GM08714 (cell line): ENCODE results near the gene CCDC170.

ENCODE experiments used
- H3K4me3 ChIP-seq: fragments of 200-500 bp; sonication (Bioruptor generic); 2 replicates; pipeline ENCODE4 v1.5.1; 2014; ENCODE audit warnings: mild to moderate bottlenecking, low read length, inconsistent platforms
- ZNF274 ChIP-seq: IDR thresholded peaks from 2 replicates; pipeline ENCODE4 v1.6.1; 2012; ENCODE audit warnings: mild to moderate bottlenecking, low read depth, low read length

Gene CCDC170

DNA sequence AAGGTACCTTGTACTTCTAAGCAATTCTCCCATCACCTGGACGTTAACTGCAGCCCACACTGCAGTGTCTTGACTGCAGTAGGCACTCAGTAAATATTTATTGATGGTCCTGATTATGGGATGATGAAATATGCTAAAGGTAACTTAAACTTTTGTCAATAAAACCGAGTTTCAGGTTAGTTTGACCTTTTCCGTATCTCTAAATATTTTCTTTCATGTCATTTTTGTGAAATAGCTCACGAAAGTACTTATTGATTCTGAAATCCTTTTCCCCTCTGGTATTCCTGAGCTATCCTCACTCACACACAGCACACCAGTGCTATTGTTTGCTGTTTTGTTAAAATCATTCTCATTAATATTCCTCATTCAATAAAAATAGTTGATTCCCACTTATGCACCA lies 164.3 kb downstream of the CCDC170 start:
- no peak overlapping the region for H3K4me3 ChIP-seq

DNA sequence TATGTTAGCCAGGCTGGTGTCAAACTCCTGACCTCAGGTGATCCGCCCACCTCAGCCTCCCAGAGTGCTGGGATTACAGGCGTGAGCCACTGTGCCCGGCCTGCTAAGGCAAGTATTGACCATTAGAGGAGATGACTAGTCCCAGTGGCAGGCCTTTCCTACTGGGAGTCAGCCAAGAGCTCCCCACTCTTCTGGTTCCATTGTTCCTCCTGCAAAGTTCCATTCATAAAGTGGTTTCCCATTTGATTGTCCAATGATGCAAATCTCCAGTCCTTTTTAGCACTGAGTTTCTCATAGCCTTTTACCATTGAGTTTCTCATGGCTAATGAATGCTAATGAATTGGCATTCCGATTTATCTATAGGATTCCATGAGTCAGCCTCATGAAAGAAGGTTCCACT lies 165.4 kb downstream of the CCDC170 start:
- no peak for TF ChIP-seq ZNF274
- no peak overlapping the region for H3K4me3 ChIP-seq

More for the DNA sequence above, 164.3 kb downstream of the CCDC170 start:
- TF ChIP-seq ZNF274 = no peak

DNA sequence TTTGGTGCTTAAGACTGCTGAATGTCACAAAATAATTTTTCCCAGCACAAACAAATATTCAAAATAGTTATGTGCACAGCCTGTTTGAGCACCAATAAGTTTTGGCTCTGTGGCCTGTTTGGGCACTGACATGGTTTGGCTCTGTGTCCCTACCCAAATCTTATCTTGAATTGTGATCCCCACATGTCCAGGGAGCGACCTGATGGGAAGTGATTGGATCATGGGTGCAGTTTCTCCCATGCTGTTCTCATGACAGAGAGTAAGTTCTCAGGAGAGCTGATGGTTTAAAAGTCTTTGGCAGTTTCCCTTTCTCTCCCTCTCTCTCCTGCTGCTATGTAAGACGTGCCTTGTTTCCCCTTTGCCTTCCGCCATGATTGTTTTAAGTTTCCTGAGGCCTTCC lies 167.7 kb downstream of the CCDC170 start:
- TF ChIP-seq ZNF274 = no peak
- H3K4me3 ChIP-seq = no peak overlapping the region

DNA sequence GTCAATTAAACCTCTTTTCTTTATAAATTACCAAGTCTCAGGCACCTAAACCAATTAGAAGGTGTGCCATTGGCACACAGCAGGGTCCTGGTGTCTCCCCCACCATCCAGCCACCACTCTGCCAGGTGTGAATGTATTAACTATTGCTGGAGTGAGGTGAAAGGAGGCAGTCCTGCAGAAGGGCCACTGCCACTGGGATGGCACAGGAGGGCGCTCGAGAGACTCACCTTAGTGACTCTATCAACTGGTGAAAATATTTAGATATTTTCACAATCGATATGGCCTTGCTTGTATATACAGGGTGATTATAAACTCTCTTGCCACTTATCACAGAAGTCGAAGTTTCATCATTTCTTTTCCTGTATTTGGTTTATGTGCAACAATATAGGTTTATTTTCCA lies 168.1 kb downstream of the CCDC170 start:
- no peak for TF ChIP-seq ZNF274

DNA sequence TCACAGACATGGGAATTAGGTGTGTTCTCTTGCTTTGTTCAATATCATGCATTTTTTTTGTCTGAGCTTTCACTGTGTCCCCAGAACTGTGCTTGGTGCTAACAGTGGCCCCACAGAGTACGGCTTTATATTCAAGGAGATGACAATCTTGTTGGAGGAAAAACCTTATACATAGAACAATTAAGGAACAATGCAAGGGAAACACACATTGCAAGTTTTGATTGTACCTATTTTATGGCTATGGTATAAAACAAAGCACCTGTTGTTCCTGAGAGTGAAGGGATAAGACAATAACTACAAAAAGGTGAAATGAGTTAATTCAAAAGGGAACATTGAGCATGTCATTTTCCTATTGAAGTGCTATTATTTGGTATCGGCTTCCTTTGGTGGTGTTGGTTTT lies 169.7 kb downstream of the CCDC170 start:
- no peak for TF ChIP-seq ZNF274
- no peak overlapping the region for H3K4me3 ChIP-seq

More for the DNA sequence above, 168.1 kb downstream of the CCDC170 start:
- no peak overlapping the region for H3K4me3 ChIP-seq

DNA sequence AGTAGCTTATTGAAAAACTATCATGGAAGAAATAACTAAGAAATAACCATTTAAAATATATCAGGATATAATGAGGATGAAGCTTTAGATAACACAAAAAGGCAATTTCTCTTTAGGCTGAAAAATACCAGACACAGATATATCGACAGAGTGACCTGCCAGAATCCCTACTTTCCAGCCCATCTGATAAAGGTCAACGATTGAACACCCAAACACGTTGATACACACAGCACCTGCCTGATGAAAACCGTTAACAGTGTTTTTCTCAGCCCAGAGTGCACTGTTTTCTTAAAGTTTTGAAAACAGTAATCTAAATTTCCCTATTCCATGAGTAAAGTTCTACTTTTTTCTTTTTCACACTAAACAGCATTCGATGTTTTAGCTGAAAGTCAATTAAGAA lies 170.6 kb downstream of the CCDC170 start:
- no peak overlapping the region for H3K4me3 ChIP-seq
- no peak for TF ChIP-seq ZNF274

DNA sequence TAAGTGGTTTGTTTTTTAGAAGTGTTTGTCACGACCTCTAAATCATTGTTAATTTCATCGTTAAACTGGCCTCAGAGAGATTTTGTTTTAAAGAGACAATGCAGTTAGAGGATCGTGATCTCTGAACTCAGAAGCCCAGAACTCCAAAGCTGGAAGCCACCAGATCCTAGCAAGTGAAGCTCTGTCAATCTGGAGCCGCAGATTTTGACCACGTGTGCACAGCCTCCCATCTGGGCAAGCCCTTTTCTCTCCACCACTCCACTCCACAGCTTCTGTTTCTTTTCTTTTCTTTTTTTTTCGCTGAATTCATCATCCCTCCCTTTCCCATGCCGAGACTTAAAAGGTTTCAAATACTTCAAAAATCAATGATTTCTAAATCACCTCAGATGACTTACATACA lies 171.5 kb downstream of the CCDC170 start:
- no peak overlapping the region for H3K4me3 ChIP-seq
- TF ChIP-seq ZNF274 = no peak

DNA sequence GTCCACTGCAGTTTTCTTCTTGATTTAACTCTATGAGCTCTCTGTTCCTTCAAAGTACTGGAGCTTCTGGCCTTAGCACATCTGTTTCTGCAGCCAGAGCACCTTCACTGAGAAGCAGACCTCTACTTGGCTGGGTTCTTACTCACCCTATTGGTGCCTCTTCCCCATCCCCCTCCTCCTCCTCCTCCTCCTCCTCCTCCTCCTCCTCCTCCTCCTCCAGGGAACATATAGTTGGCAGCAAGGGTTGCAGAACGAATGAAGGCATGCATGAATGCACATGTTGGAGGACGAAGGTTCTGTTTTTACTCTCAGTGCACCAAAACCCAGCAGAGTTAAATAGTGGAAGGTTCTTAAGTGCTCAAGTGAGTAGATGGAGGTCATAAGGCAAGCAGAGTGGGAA lies 172.7 kb downstream of the CCDC170 start:
- no peak overlapping the region for H3K4me3 ChIP-seq
- no peak for TF ChIP-seq ZNF274

DNA sequence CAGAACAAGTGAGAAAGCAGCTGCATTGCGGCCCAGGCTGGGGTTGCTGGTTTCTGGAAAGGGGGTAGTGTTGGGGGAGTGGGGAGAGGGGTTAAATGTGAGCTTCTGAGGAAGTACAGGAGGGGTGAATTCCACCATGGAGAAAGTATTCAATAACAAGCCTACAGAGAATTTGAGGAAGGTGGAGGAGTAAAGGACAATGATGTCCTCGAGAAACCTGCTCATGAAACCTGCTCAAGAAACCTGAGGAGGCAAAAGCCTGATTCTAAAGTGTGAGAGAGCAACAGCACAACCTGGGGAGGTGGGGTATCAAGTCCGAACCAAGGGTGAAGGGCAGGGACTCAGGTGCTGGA lies 175.4 kb downstream of the CCDC170 start:
- no peak overlapping the region for H3K4me3 ChIP-seq

DNA sequence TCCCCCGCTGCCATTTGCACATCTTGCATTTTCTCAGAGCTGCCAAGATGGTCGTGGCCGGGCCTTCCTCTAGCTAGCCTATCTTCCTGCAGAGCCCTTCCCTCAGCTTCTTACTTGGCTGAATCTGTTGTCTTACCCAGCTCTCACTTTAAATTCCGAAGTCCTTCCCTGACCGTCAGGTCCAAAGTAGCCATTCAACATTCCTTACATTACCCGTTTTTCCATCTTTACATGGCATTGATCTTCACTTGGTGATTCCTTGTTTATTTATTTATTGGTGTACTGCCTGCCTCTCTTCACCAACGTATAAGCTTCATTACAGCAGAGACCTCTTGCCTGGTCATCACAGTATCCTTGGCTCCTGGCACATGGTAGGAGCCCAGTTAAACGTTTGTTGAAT lies 176.3 kb downstream of the CCDC170 start:
- TF ChIP-seq ZNF274 = no peak
- no peak overlapping the region for H3K4me3 ChIP-seq

More for the DNA sequence above, 175.4 kb downstream of the CCDC170 start:
- TF ChIP-seq ZNF274 = no peak
